ENCODE data around the gene ODR4.
"Not testable (repeated sequence)": the region's sequence is repeated elsewhere in the genome, so short reads cannot be mapped to it uniquely, and the experiment has no call there.

Gene ODR4

GRCh38 chr1:186420923-186421322 is 45.3 kb downstream of the ODR4 start:
- in situ Hi-C loops (cut with HindIII; ENCODE audit: low sequenced_read_pairs), result no loop called here

GRCh38 chr1:186421446-186421845 is 45.8 kb downstream of the ODR4 start:
- in situ Hi-C loops (cut with HindIII; ENCODE audit: low sequenced_read_pairs), result no loop called here

GRCh38 chr1:186424539-186424938 is 48.9 kb downstream of the ODR4 start:
- in situ Hi-C loops (cut with HindIII; ENCODE audit: low sequenced_read_pairs), result no loop called here

GRCh38 chr1:186426118-186426517 is 50.5 kb downstream of the ODR4 start:
- in situ Hi-C loops (cut with HindIII; ENCODE audit: low sequenced_read_pairs), result no loop called here

- in situ Hi-C loops (cut with HindIII; ENCODE audit: low sequenced_read_pairs), result no loop called here
Measured at GRCh38 chr1:186429017-186429416, 53.4 kb downstream of the ODR4 start.

- in situ Hi-C loops (cut with HindIII; ENCODE audit: low sequenced_read_pairs), result no loop called here
Measured at GRCh38 chr1:186435336-186435735, 59.7 kb downstream of the ODR4 start.

- in situ Hi-C loops (cut with HindIII; ENCODE audit: low sequenced_read_pairs), result no loop called here
Measured at GRCh38 chr1:186438567-186438966, 62.9 kb downstream of the ODR4 start.

GRCh38 chr1:186440584-186440983 is 64.9 kb downstream of the ODR4 start:
- in situ Hi-C loops (cut with HindIII; ENCODE audit: low sequenced_read_pairs), result no loop called here

- in situ Hi-C loops (cut with HindIII; ENCODE audit: low sequenced_read_pairs), result no loop called here
Measured at GRCh38 chr1:186442651-186443375, 67.2 kb downstream of the ODR4 start.

- in situ Hi-C loops (cut with HindIII; ENCODE audit: low sequenced_read_pairs), result no loop called here
Measured at GRCh38 chr1:186443638-186444037, 68.0 kb downstream of the ODR4 start.

- in situ Hi-C loops (cut with HindIII; ENCODE audit: low sequenced_read_pairs), result no loop called here
Measured at GRCh38 chr1:186446152-186446551, 70.5 kb downstream of the ODR4 start.

GRCh38 chr1:186454981-186455380 is 79.3 kb downstream of the ODR4 start:
- in situ Hi-C loops (cut with HindIII; ENCODE audit: low sequenced_read_pairs), result no loop called here

GRCh38 chr1:186456729-186457255 is 81.2 kb downstream of the ODR4 start:
- in situ Hi-C loops (cut with HindIII; ENCODE audit: low sequenced_read_pairs), result no loop called here

- in situ Hi-C loops (cut with HindIII; ENCODE audit: low sequenced_read_pairs), result not testable (repeated sequence)
Measured at GRCh38 chr1:186459161-186459560, 83.5 kb downstream of the ODR4 start.

- in situ Hi-C loops (cut with HindIII; ENCODE audit: low sequenced_read_pairs), result no loop called here
Measured at GRCh38 chr1:186461014-186461413, 85.4 kb downstream of the ODR4 start, which contains the start of gene PDC. TSS of gene PDC (minus strand) at chr1:186461114. CDS start at chr1:186449459, 11,655 bp downstream.

GRCh38 chr1:186463511-186463910 is 87.9 kb downstream of the ODR4 start:
- in situ Hi-C loops (cut with HindIII; ENCODE audit: low sequenced_read_pairs), result no loop called here

- in situ Hi-C loops (cut with HindIII; ENCODE audit: low sequenced_read_pairs), result no loop called here
Measured at GRCh38 chr1:186463926-186464325, 88.3 kb downstream of the ODR4 start.

- in situ Hi-C loops (cut with HindIII; ENCODE audit: low sequenced_read_pairs), result not testable (repeated sequence)
Measured at GRCh38 chr1:186465491-186465890, 89.9 kb downstream of the ODR4 start.

- in situ Hi-C loops (cut with HindIII; ENCODE audit: low sequenced_read_pairs), result no loop called here
Measured at GRCh38 chr1:186465946-186466345, 90.3 kb downstream of the ODR4 start.
